Measurements from ENCODE around the gene SDC1.

DNA sequence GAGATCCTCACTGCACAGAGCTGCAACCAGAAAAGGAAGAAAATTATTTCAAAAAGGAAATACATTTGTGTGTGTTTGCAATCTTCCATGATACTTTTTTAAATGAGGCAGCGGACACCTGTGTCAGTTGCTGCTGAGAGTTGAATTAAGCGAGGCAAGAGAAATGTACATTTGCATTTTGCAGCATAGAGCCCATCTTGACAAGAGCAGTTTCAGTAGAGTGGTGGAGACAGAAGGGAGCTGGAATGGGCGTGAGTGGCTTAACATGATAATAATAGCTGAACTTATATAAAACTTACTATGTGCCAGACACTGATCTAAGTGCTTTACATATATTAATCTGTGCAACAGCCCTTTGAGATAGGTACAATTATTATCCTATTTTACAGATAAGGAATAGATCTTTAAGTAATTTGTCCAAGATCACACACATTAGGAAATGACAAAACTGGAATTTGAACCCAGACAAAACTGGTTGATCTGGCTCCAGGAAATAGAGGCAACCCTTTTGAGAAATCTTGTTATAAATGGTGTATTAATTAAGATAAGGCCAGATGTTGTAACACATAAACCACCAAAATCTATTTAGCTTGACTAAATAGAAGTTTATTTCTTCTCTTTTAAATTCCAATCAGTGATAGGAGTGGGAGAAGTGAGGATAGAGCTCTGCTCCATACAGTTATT, 68.7 kb downstream of the SDC1 start:
- TF ChIP-seq, protein P1, sequence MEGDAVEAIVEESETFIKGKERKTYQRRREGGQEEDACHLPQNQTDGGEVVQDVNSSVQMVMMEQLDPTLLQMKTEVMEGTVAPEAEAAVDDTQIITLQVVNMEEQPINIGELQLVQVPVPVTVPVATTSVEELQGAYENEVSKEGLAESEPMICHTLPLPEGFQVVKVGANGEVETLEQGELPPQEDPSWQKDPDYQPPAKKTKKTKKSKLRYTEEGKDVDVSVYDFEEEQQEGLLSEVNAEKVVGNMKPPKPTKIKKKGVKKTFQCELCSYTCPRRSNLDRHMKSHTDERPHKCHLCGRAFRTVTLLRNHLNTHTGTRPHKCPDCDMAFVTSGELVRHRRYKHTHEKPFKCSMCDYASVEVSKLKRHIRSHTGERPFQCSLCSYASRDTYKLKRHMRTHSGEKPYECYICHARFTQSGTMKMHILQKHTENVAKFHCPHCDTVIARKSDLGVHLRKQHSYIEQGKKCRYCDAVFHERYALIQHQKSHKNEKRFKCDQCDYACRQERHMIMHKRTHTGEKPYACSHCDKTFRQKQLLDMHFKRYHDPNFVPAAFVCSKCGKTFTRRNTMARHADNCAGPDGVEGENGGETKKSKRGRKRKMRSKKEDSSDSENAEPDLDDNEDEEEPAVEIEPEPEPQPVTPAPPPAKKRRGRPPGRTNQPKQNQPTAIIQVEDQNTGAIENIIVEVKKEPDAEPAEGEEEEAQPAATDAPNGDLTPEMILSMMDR (conservative IDR thresholded peaks at IDR 0.05; ENCODE audit: low read length), result no peak
- no peak for TF ChIP-seq EZH2phosphoT487 (IDR thresholded peaks at IDR 0.05; ENCODE audit: borderline replicate concordance, low read depth, low read length)
